Loucy (cell line): ENCODE measurements around the gene KL.

Source experiments
- H2AFZ ChIP-seq: fragments of 200-600 bp; sonication (generic); 2 replicates; pipeline ENCODE4 v1.6.0; 2016; ENCODE audit warnings: antibody characterized with exemption, mild to moderate bottlenecking, low read length, moderate library complexity
- H3F3A ChIP-seq: fragments of 200-600 bp; 2 replicates; pipeline ENCODE4 v1.6.0; 2016; ENCODE audit warnings: antibody characterized with exemption, low read depth, mild to moderate bottlenecking
- H3K27me3 ChIP-seq: fragments of 200-600 bp; sonication (generic); 2 replicates; pipeline ENCODE4 v1.6.1; 2014; ENCODE audit warnings: low read length, mild to moderate bottlenecking; ENCODE audit not compliant: insufficient read depth, poor library complexity, severe bottlenecking
- H3K36me3 ChIP-seq: fragments of 200-600 bp; sonication (generic); 2 replicates; pipeline ENCODE4 v1.6.1; 2016; ENCODE audit warnings: low read length; ENCODE audit not compliant: insufficient read depth
- H3K4me1 ChIP-seq: fragments of 200-600 bp; sonication (generic); 2 replicates; pipeline ENCODE4 v1.5.1; 2014; ENCODE audit warnings: low read length, mild to moderate bottlenecking; ENCODE audit not compliant: insufficient read depth, poor library complexity, severe bottlenecking
- H3K4me2 ChIP-seq: fragments of 200-600 bp; sonication (generic); 2 replicates; pipeline ENCODE4 v1.6.0; 2014; ENCODE audit warnings: antibody characterized with exemption, low read length, low read depth, mild to moderate bottlenecking; ENCODE audit not compliant: poor library complexity, severe bottlenecking
- H3K4me3 ChIP-seq: fragments of 200-600 bp; sonication (generic); 2 replicates; pipeline ENCODE4 v1.5.1; 2014; ENCODE audit warnings: low read length, mild to moderate bottlenecking, mixed read lengths; ENCODE audit not compliant: poor library complexity, severe bottlenecking
- H3K79me2 ChIP-seq: fragments of 200-600 bp; sonication (generic); 2 replicates; pipeline ENCODE4 v1.6.1; 2014; ENCODE audit warnings: low read length; ENCODE audit not compliant: insufficient read depth
- H3K9ac ChIP-seq: fragments of 200-600 bp; sonication (generic); 2 replicates; pipeline ENCODE4 v1.6.0; 2014; ENCODE audit warnings: mild to moderate bottlenecking, low read depth, low read length, moderate library complexity; ENCODE audit not compliant: poor library complexity, severe bottlenecking
- H3K9me2 ChIP-seq: fragments of 200-600 bp; sonication (generic); replicated peaks from 2 replicates; pipeline ENCODE4 v1.6.1; 2016; ENCODE audit warnings: low read depth, low read length, mixed read lengths
- H3K9me3 ChIP-seq: fragments of 200-600 bp; sonication (generic); 2 replicates; pipeline ENCODE4 v1.6.1; 2014; ENCODE audit warnings: mild to moderate bottlenecking, antibody characterized with exemption, low read length, low read depth; ENCODE audit not compliant: insufficient read depth
- H4K20me1 ChIP-seq: fragments of 200-600 bp; sonication (generic); 2 replicates; pipeline ENCODE4 v1.6.0; 2014; ENCODE audit warnings: antibody characterized with exemption, low read length, mild to moderate bottlenecking; ENCODE audit not compliant: insufficient read depth, poor library complexity, severe bottlenecking
- EZH2phosphoT487 ChIP-seq: fragments of 200-600 bp; IDR thresholded peaks from 2 replicates; pipeline ENCODE4 v1.6.1; 2018; ENCODE audit warnings: antibody characterized with exemption, mild to moderate bottlenecking, moderate library complexity, borderline replicate concordance
- TF ChIP-seq, protein P1 (sequence below): fragments of 200-600 bp; sonication (generic); conservative IDR thresholded peaks from 2 replicates; pipeline ENCODE4 v1.5.1; 2014; ENCODE audit warnings: mild to moderate bottlenecking, antibody characterized with exemption, low read length

The KL gene

GRCh38 chr13:32976912-32977311 lies 39.3 kb upstream of the KL start:
- no peak for TF ChIP-seq EZH2phosphoT487
- TF ChIP-seq, protein P1, sequence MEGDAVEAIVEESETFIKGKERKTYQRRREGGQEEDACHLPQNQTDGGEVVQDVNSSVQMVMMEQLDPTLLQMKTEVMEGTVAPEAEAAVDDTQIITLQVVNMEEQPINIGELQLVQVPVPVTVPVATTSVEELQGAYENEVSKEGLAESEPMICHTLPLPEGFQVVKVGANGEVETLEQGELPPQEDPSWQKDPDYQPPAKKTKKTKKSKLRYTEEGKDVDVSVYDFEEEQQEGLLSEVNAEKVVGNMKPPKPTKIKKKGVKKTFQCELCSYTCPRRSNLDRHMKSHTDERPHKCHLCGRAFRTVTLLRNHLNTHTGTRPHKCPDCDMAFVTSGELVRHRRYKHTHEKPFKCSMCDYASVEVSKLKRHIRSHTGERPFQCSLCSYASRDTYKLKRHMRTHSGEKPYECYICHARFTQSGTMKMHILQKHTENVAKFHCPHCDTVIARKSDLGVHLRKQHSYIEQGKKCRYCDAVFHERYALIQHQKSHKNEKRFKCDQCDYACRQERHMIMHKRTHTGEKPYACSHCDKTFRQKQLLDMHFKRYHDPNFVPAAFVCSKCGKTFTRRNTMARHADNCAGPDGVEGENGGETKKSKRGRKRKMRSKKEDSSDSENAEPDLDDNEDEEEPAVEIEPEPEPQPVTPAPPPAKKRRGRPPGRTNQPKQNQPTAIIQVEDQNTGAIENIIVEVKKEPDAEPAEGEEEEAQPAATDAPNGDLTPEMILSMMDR = no peak
- H3K27me3 ChIP-seq = no peaks in the 10 kb centered on the region
- H3F3A ChIP-seq = no peaks in the 10 kb centered on the region
- no peaks in the 10 kb centered on the region for H3K4me1 ChIP-seq
- no peaks in the 10 kb centered on the region for H3K9me3 ChIP-seq
- H3K4me2 ChIP-seq = no peak overlapping the region
- no peak overlapping the region for H2AFZ ChIP-seq
- no peak overlapping the region for H3K9ac ChIP-seq
- no peak overlapping the region for H3K4me3 ChIP-seq
- H3K36me3 ChIP-seq = no peaks in the 10 kb centered on the region
- H4K20me1 ChIP-seq = no peaks in the 10 kb centered on the region
- no peaks in the 10 kb centered on the region for H3K9me2 ChIP-seq
- H3K79me2 ChIP-seq = no peaks in the 10 kb centered on the region

GRCh38 chr13:32977321-32977720 lies 38.9 kb upstream of the KL start:
- no peaks in the 10 kb centered on the region for H3K9me3 ChIP-seq
- H3K4me2 ChIP-seq = no peak overlapping the region
- H3K4me3 ChIP-seq = no peak overlapping the region
- H4K20me1 ChIP-seq = no peaks in the 10 kb centered on the region
- H3K9ac ChIP-seq = no peak overlapping the region
- no peaks in the 10 kb centered on the region for H3K4me1 ChIP-seq
- no peaks in the 10 kb centered on the region for H3K27me3 ChIP-seq
- H2AFZ ChIP-seq = no peak overlapping the region
- no peaks in the 10 kb centered on the region for H3K9me2 ChIP-seq
- TF ChIP-seq EZH2phosphoT487 = no peak
- TF ChIP-seq, protein P1 = no peak
- H3K36me3 ChIP-seq = no peaks in the 10 kb centered on the region
- no peaks in the 10 kb centered on the region for H3K79me2 ChIP-seq
- no peaks in the 10 kb centered on the region for H3F3A ChIP-seq

DNA sequence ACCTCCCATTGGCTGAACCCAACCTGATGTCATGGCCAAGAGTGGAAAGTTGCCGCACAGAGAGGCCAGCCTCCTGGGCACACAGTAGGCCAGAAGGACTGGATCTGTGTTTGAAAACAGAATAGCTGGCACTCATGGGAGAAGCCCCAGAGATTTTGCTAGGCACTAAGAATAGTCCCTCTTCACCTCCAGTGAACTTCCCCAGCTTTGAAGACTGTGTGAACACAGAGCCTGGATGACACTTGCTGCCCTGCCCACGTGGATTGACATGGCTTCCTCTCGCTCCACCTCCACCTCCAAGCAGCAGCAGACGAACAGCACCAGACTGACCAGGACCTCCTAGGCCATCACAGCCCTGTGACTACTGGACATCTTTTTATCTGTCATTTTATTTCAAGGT lies 37.9 kb upstream of the KL start:
- Histone ChIP-seq H3K36me3 (no peaks in the 10 kb centered on the region), H3K79me2 (no peaks in the 10 kb centered on the region), H3K27me3 (no peaks in the 10 kb centered on the region), H3K4me2 (no peak overlapping the region), H3K9me3 (no peaks in the 10 kb centered on the region), H4K20me1 (no peaks in the 10 kb centered on the region), H3K4me3 (no peak overlapping the region), H2AFZ (no peak overlapping the region), H3K9ac (no peak overlapping the region), H3K9me2 (no peaks in the 10 kb centered on the region), H3F3A (no peaks in the 10 kb centered on the region), H3K4me1 (no peaks in the 10 kb centered on the region)
- no peak for TF ChIP-seq EZH2phosphoT487
- TF ChIP-seq, protein P1 = no peak
